HepG2 (cell line): Measurements from ENCODE around the gene APOA1. TPM values are rescaled to one million over a fixed set of nuclear protein-coding genes. Genes with fewer than 3 reads are reported as not detected.
A peak's percentile ranks its signal among the peaks of the same experiment; 100 is the strongest.

Experiments used
- AGO2 ChIP-seq: fragments of 200-400 bp; formaldehyde crosslinking; optimal IDR thresholded peaks from 2 replicates; pipeline ENCODE3; 2017; ENCODE audit warnings: mild to moderate bottlenecking, low read depth, low read length, moderate library complexity
- ARID4A ChIP-seq: sonication (generic); formaldehyde crosslinking; IDR thresholded peaks from 2 replicates; pipeline ENCODE4 v1.5.0; 2020; ENCODE audit warnings: mild to moderate bottlenecking, missing genetic modification reagents, borderline replicate concordance
- CAMTA2 ChIP-seq: sonication (generic); formaldehyde crosslinking; IDR thresholded peaks from 2 replicates; pipeline ENCODE4 v1.4.0; 2020; ENCODE audit warnings: mild to moderate bottlenecking, missing genetic modification reagents, borderline replicate concordance
- DDIT3 ChIP-seq: sonication (generic); formaldehyde crosslinking; IDR thresholded peaks from 2 replicates; pipeline ENCODE4 v1.4.0; 2020; ENCODE audit warnings: mild to moderate bottlenecking, missing genetic modification reagents
- SALL1 ChIP-seq: sonication (generic); formaldehyde crosslinking; IDR thresholded peaks from 2 replicates; pipeline ENCODE4 v1.8.0; 2022; ENCODE audit warnings: mild to moderate bottlenecking, missing genetic modification reagents
- ZBTB38 ChIP-seq: sonication (generic); formaldehyde crosslinking; IDR thresholded peaks from 2 replicates; pipeline ENCODE4 v1.5.1; 2020; ENCODE audit warnings: mild to moderate bottlenecking, missing genetic modification reagents
- ZNF143 ChIP-seq: sonication (generic); formaldehyde crosslinking; IDR thresholded peaks from 2 replicates; pipeline ENCODE4 v1.4.0; 2020; ENCODE audit warnings: missing genetic modification reagents
- ZNF207 ChIP-seq: fragments of 450-650 bp; IDR thresholded peaks from 2 replicates; pipeline ENCODE4 v1.6.1; 2016; ENCODE audit warnings: antibody characterized with exemption, borderline replicate concordance
- ZNF260 ChIP-seq: sonication (generic); formaldehyde crosslinking; IDR thresholded peaks from 2 replicates; pipeline ENCODE4 v1.4.0; 2020; ENCODE audit warnings: missing genetic modification reagents, low read depth, mild to moderate bottlenecking, borderline replicate concordance
- ZNF280D ChIP-seq: sonication (generic); formaldehyde crosslinking; IDR thresholded peaks from 2 replicates; pipeline ENCODE4 v1.5.1; 2020; ENCODE audit warnings: mild to moderate bottlenecking, missing genetic modification reagents
- ZNF33A ChIP-seq: sonication (generic); formaldehyde crosslinking; IDR thresholded peaks from 2 replicates; pipeline ENCODE4 v1.5.1; 2020; ENCODE audit warnings: missing genetic modification reagents, mild to moderate bottlenecking, moderate library complexity, borderline replicate concordance
- ZNF512 ChIP-seq: sonication (generic); formaldehyde crosslinking; IDR thresholded peaks from 2 replicates; pipeline ENCODE4 v1.4.0; 2020; ENCODE audit warnings: mild to moderate bottlenecking, missing genetic modification reagents
- ZNF746 ChIP-seq: sonication (generic); formaldehyde crosslinking; IDR thresholded peaks from 2 replicates; pipeline ENCODE4 v1.8.0; 2022; ENCODE audit warnings: mild to moderate bottlenecking, missing genetic modification reagents
- ZNF83 ChIP-seq: sonication (generic); formaldehyde crosslinking; IDR thresholded peaks from 2 replicates; pipeline ENCODE4 v1.4.0; 2020; ENCODE audit warnings: missing genetic modification reagents, mild to moderate bottlenecking, borderline replicate concordance
- polyA plus RNA-seq, 8 experiments: library from polyadenylated mRNA; depleted of rRNA in 3 of 8; stranded (reverse) in 7 of 8; unstranded in 1 of 8; fragments of >200 nt; fragmentation: Illumina TruSeq in 4 of 8; extraction: Trizol in 4 of 8; gene quantifications; 2 replicates each; pipeline versions ENCODE4 v1.2.1 to v1.2.3, GENCODE V29; 2011 to 2016; ENCODE audit warnings: low read depth in 4 of 8, missing spikeins in 1 of 8, mixed read lengths in 1 of 8; ENCODE audit not compliant: insufficient read depth in 1 of 8
- total RNA-seq, 5 experiments: library from RNA; depleted of rRNA; stranded (reverse); fragments of >200 nt; fragmentation: Illumina TruSeq; extraction: Trizol; gene quantifications; 2 replicates each; pipeline ENCODE4 v1.2.3, GENCODE V29; 2016; ENCODE audit warnings: low read depth in 1 of 5
- TF ChIP-seq, protein P1 (sequence below): sonication (generic); formaldehyde crosslinking; conservative IDR thresholded peaks from 2 replicates; pipeline ENCODE4 v1.8.0; 2022; ENCODE audit warnings: low read depth, missing genetic modification reagents

The APOA1 gene
- total and polyA plus RNA-seq, 2 of the 13 experiments (the other 11 are each of a cell fraction or from before 2014, with no cell fraction given) = 1,973 to 5,485 TPM

- TF ChIP-seq ZNF280D (CRISPR knock-in tag) = no peak
- TF ChIP-seq ZNF207 = no peak
- TF ChIP-seq SALL1 (CRISPR knock-in tag) = peak; percentile 58; the same call in 1 of the 2 replicates
- TF ChIP-seq ZNF33A = no peak
- peak; percentile 97 for TF ChIP-seq AGO2
- TF ChIP-seq ARID4A (CRISPR knock-in tag) = peak; percentile 58
- no peak for TF ChIP-seq ZNF260
- TF ChIP-seq ZNF143 = 0 out of 2 replicates have a peak, but pooled peaks have one; percentile 34
- TF ChIP-seq CAMTA2 (CRISPR knock-in tag) = 0 out of 2 replicates have a peak, but pooled peaks have one; percentile 12
- TF ChIP-seq, protein P1, sequence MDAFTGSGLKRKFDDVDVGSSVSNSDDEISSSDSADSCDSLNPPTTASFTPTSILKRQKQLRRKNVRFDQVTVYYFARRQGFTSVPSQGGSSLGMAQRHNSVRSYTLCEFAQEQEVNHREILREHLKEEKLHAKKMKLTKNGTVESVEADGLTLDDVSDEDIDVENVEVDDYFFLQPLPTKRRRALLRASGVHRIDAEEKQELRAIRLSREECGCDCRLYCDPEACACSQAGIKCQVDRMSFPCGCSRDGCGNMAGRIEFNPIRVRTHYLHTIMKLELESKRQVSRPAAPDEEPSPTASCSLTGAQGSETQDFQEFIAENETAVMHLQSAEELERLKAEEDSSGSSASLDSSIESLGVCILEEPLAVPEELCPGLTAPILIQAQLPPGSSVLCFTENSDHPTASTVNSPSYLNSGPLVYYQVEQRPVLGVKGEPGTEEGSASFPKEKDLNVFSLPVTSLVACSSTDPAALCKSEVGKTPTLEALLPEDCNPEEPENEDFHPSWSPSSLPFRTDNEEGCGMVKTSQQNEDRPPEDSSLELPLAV (CRISPR knock-in tag) = no peak
- no peak for TF ChIP-seq ZNF512 (CRISPR knock-in tag)
- TF ChIP-seq ZBTB38 (CRISPR knock-in tag) = peak; percentile 42; the same call in 1 of the 2 replicates
- TF ChIP-seq ZNF746 (CRISPR knock-in tag) = peak; percentile 18; the same call in 1 of the 2 replicates
- TF ChIP-seq ZNF83 = no peak
- TF ChIP-seq DDIT3 (CRISPR knock-in tag) = no peak
Observed at GRCh38 chr11:116835791-116836631, 1.4 kb downstream of the APOA1 start (continued).
